Kasumi-1 (cell line): Measurements from ENCODE around the gene SEC16B.
A peak's percentile ranks its signal among the peaks of the same experiment; 100 is the strongest.

Source experiments
- DNase-seq, 2 experiments: peaks; one replicate each; lab custom pipeline; 2025; lab: John Stamatoyannopoulos, UW

The SEC16B gene

DNA sequence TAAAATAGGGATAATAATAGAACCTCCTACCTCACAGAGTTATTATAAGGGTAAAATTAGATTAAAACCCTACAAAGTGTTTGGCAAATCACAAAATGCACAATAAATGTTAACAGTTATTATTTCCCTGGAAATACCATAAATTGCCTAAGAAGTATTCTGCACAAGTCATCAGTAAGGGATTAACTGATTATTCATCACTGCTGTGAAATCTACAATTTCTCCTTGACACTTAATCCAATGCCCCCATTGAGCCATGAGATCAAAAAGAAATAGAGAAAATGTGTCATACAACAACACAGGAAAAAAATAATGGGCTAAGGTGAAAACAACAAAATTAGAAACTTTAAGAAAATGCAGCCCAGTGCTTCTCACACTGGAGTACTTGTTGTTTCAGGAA is 6.7 kb upstream of the SEC16B start:
- DNase-seq: no peak

DNA sequence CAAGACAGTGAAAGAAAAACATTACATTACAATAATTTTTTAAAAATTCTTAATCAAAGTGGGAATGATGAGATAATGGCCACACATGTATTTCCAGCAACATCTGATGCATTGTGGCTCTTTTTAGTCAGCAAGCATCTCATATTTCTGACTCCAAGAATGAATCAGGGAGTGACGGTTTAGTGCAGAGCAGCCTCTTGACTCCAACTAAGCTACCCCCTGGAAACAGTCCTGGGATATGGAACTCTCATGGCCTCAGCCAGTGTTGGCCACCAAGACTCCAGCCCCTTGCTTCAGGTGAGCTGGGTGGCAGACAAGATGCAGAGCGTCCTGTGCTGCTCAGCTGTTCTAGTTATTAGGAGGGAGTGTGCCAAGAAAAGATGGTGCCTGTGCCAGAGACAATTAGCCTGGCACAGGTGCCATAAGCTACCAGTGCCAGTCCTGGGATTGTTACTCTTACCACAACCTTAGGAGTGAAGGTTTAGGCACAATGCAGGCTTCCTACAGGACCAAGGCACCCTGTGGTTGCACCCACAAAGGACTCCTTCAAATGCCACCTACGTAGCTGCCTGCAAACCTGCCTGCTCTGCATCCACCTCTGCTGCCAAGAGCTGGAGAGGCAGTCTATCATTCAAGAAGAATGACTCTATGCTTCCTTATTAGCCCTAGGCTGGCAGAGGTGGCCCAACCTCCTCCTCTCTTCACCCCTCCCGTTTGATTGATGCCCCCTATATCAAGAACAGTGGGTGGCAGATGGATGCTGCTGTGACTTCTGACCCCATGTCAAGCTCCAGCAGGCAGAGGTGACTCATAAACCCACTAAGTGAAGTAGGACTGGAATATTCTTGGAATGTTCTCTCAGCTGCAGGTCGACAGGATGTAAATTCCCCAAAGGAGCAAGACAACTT is 6.0 kb upstream of the SEC16B start:
- DNase-seq: no peak

DNA sequence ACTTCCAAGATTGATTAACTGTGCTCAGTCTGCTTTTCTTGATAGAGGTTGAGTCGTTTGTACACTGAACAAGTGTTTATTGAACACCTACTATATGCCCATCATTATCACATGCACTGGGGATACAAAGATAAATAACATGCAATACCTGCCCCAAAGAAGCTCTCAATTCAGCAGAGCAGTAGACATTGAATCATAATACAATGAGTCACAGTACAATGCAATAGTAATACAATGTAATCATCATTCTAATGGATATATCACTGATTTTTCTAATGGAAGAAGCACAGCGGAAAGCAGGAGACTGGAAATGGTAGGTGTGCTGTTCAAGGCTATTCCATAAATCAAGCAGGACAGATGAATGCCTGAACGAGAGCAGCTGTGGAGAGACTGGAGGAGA is 3.7 kb upstream of the SEC16B start:
- DNase-seq: no peak

GRCh38 chr1:177969109-177969508 is 749 bp downstream of the SEC16B start:
- DNase-seq: no peak

DNA sequence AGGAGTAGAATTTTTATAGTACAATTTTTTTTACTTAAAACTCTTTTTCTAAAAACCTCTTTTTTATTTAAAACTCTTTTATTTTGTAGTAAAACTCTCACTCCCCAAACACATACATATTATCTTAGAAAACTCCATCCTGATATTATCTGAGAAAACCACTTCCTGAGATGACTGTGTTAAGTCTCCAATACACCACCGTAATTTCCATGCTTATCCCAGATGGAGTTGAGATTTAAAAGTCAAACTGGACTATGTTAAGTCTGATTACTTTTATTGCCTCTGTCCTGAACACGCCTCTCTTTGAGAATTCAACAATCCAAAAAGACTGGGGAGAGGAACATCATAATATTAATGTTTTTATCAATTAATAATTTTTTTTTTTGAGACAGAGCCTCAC is 3.7 kb downstream of the SEC16B start:
- DNase-seq: no peak

DNA sequence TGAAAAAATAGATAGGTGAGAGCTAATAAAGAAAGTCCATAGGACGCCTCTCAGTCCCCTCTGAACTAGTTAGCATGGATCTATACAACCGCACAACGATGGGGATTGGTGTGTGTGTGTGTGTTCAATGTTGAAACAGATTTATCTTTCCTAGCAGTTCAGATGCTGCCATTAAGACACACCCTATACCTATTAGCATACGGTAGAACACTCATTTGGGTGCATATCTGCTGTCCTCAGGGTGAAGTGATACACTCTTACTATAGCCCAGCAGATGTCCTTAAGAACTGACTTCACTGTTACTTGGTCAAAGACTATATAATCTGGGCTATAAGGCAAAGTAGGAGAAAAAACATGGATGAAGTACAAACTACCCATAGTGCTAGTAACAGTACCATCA is 4.6 kb downstream of the SEC16B start:
- no peak for DNase-seq

DNA sequence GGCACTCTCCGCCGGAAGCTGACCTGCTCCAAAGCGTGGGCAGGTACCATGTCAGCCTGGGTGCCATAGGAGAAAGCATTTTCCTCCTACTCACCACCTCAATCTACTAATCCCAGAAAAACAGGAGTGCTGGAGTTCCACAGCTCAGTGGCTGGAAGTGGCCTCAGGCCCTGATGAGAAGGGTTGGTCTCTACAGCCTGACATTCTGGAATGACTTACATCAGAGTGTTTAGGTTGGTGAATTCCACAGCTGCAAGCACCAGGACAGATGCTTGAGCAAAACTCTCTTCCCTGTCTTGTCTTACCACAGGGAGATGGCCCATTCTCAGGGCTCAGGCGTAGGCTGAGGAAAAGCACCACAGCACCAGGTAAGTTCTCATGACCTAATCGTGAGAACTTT is 5.5 kb downstream of the SEC16B start:
- no peak for DNase-seq

GRCh38 chr1:177960939-177961622 is 8.8 kb downstream of the SEC16B start:
- DNase-seq: no peak

- peak; percentile 44 to 58 for DNase-seq
These were observed 9.9 kb downstream of the SEC16B start for GRCh38 chr1:177959811-177960515.

DNA sequence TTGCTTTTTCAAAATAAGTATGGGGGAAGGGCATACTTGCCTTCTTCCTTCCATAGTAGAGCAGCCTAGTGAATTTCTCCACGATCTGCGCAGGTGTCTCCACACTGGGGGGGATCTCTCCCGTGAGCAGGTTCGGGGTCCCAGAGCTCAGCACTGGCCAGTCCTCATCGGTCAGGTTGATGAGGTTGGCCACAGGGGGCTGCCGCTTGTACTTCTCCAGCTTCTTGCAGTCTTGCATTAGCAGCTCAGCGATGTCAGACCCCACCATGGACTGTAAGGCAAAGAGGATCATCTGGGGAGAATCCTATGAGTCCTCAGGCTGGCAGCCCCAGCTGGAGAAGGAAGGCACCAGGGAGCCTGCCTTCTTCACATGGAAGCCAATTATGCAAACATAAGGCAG is 11.8 kb downstream of the SEC16B start:
- no peak for DNase-seq

DNA sequence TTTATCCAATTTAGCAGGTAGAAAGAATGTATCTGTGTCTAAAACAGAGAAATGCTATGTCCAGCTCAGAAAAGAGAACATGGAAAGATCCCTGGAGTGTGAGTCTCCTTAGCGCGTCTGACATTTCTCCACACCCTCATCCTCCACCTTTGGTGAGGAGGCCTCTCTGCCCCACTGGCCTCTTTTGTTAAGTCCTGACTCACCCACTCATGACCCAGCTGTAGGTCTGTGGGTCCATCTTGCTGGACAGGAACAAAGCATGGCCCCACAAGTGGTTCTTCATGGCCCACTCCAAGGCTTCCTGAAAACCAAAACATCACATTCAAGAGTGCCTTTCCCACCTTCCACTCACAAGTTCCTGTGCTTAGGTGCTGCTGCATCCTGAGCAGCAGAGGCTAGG is 15.8 kb downstream of the SEC16B start:
- DNase-seq: no peak

GRCh38 chr1:177953549-177953948 is 16.3 kb downstream of the SEC16B start:
- no peak for DNase-seq

- no peak for DNase-seq
These were observed 17.2 kb downstream of the SEC16B start for GRCh38 chr1:177952691-177953090.

- DNase-seq: no peak
These were observed 17.6 kb downstream of the SEC16B start for GRCh38 chr1:177952249-177952648.

GRCh38 chr1:177950506-177950905 is 19.4 kb downstream of the SEC16B start:
- peak; percentile 11 to 15 for DNase-seq

GRCh38 chr1:177948336-177948972 is 21.4 kb downstream of the SEC16B start:
- DNase-seq: peak; percentile 83 to 90

DNA sequence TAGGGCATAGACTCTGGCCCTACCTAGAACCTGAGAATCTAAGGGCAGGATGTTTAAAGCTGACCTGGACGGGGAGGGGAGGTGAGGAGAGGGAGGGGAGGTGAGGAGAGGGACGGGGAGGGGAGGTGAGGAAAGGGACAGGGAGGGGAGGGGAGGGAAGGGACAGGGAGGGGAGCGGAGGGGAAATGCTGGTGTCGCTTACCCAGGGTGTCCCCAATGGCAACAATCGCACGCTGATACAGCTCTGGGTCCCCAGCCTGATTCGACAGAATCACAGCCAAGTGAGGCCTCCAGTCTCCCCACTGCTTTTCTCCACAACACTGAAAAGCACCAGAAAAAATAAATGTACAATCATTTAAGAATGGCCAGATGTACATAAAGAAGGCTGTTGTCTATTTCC is 22.2 kb downstream of the SEC16B start:
- no peak for DNase-seq

- DNase-seq: peak; percentile 58 to 64
These were observed 23.8 kb downstream of the SEC16B start for GRCh38 chr1:177945943-177946650.

DNA sequence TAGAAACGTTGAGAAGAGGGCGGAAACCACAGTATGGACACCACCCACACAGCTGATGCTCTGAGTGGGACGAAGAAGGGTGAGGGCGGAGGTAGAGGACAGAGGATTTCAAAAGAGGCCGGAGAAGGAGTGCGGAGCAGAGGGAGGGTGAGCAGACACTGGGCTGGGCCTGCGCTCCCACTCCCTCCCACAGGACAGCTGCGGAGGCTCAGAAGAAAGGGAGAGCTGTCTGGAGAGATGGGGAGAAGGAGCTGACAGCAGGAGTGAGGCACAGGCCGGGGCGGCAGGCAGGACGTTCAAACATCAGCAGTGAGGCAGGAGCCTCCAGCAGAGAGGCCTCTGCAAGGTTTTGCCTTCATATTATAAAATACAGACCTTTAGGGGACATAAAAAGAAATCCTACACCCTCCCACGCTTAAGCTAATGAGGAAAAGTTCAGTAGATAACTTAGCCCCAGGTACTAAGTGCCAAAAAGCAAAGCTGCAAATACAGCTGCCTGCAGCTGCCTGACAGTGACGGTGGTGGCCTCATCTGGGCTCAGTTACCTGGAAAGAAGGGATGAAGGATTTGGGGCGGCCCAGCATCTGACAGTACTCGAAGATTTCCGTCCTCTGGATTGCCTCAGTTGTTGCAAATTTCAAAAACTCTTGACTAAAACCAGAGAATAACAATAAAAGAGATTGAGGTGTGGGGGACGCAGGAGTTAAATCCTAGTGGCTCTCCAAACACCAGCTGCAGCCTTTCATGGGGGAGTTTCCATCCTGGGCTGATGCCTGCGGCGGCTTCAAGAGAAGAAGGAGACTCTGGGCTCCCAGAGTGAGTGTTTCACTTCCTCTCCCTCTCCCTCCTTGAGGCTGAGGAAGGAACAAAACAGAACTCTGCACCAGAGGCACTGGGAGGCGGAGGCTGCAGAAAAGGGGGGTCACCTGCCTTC is 25.6 kb downstream of the SEC16B start:
- no peak for DNase-seq

DNA sequence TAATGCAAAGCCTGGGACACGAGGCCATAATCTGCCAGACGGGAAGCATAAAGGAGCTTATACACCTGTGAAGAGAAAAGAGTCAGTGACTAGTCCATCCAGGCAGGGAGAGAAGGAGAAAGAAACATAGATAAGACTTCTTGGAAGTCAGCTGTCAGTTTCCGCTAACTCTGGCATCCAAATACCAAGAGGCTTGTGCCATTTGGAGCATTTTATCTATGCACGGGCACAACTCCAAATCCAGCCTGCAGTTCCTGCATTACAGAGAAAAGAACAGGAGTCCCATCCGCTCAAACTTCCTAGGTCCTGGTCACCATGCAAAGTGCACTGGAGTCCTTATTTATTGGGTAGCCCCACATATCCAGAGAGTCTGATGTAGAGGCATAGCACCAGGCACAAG is 27.9 kb downstream of the SEC16B start:
- no peak for DNase-seq

- DNase-seq: no peak
These were observed 29.2 kb downstream of the SEC16B start for GRCh38 chr1:177940682-177941081.
